Measurements from ENCODE around the gene FABP7.

The FABP7 gene

GRCh38 chr6:122789182-122790027 lies 9.9 kb downstream of the FABP7 start, which contains the start of gene SMPDL3A:
Gene SMPDL3A, plus strand, starts transcription at chr6:122789258. Its CDS starts 89 bp downstream, at chr6:122789347.
- Histone ChIP-seq H3K9ac (ENCODE audit: low read length) (peak within 1 kb of the TSS; percentile 95), H3K27me3 (ENCODE audit: control insufficient read depth, insufficient read depth, low read length) (no peaks in the 10 kb centered on the region), H3K4me1 (ENCODE audit: control insufficient read depth, insufficient read depth, low read length) (peaks cover 4% of the 10 kb centered on the region), H3K27ac (ENCODE audit: low read depth, low read length) (peak within 1 kb of the TSS; percentile 86), H3K36me3 (ENCODE audit: control insufficient read depth, insufficient read depth, low read length) (no peaks in the 10 kb centered on the region), H3K4me3 (ENCODE audit: low read length) (peak within 1 kb of the TSS; percentile 84)

GRCh38 chr6:122790028-122790422 lies 10.5 kb downstream of the FABP7 start:
- H3K9ac ChIP-seq (ENCODE audit: low read length), result peak overlapping the region; percentile 95
- peak overlapping the region; percentile 84 for H3K4me3 ChIP-seq (ENCODE audit: low read length)
- no peaks in the 10 kb centered on the region for H3K27me3 ChIP-seq (ENCODE audit: control insufficient read depth, insufficient read depth, low read length)
- H3K36me3 ChIP-seq (ENCODE audit: control insufficient read depth, insufficient read depth, low read length), result no peaks in the 10 kb centered on the region
- peaks cover 4% of the 10 kb centered on the region for H3K4me1 ChIP-seq (ENCODE audit: control insufficient read depth, insufficient read depth, low read length)
- H3K27ac ChIP-seq (ENCODE audit: low read depth, low read length), result peak overlapping the region; percentile 86

GRCh38 chr6:122790423-122791309 lies 11.2 kb downstream of the FABP7 start:
- H3K4me3 ChIP-seq (ENCODE audit: low read length), result peak overlapping the region; percentile 84
- peak overlapping the region; percentile 86 for H3K27ac ChIP-seq (ENCODE audit: low read depth, low read length)
- H3K9ac ChIP-seq (ENCODE audit: low read length), result peak overlapping the region; percentile 95
- no peaks in the 10 kb centered on the region for H3K36me3 ChIP-seq (ENCODE audit: control insufficient read depth, insufficient read depth, low read length)
- no peaks in the 10 kb centered on the region for H3K27me3 ChIP-seq (ENCODE audit: control insufficient read depth, insufficient read depth, low read length)
- H3K4me1 ChIP-seq (ENCODE audit: control insufficient read depth, insufficient read depth, low read length), result peaks cover 4% of the 10 kb centered on the region

- H3K36me3 ChIP-seq (ENCODE audit: control insufficient read depth, insufficient read depth, low read length), result no peaks in the 10 kb centered on the region
- H3K4me1 ChIP-seq (ENCODE audit: control insufficient read depth, insufficient read depth, low read length), result peaks cover 4% of the 10 kb centered on the region
- H3K4me3 ChIP-seq (ENCODE audit: low read length), result no peak overlapping the region
- no peaks in the 10 kb centered on the region for H3K27me3 ChIP-seq (ENCODE audit: control insufficient read depth, insufficient read depth, low read length)
- H3K27ac ChIP-seq (ENCODE audit: low read depth, low read length), result no peak overlapping the region
- no peak overlapping the region for H3K9ac ChIP-seq (ENCODE audit: low read length)
Observed at GRCh38 chr6:122791310-122791679, 11.8 kb downstream of the FABP7 start.

- no peak overlapping the region for H3K4me3 ChIP-seq (ENCODE audit: low read length)
- H3K27ac ChIP-seq (ENCODE audit: low read depth, low read length), result no peak overlapping the region
- H3K4me1 ChIP-seq (ENCODE audit: control insufficient read depth, insufficient read depth, low read length), result peaks cover 4% of the 10 kb centered on the region
- H3K9ac ChIP-seq (ENCODE audit: low read length), result no peak overlapping the region
- no peaks in the 10 kb centered on the region for H3K27me3 ChIP-seq (ENCODE audit: control insufficient read depth, insufficient read depth, low read length)
- H3K36me3 ChIP-seq (ENCODE audit: control insufficient read depth, insufficient read depth, low read length), result no peaks in the 10 kb centered on the region
Observed at GRCh38 chr6:122792766-122793165, 13.2 kb downstream of the FABP7 start.

GRCh38 chr6:122797537-122797936 lies 18.0 kb downstream of the FABP7 start:
- Histone ChIP-seq H3K27me3 (ENCODE audit: control insufficient read depth, insufficient read depth, low read length) (no peaks in the 10 kb centered on the region), H3K36me3 (ENCODE audit: control insufficient read depth, insufficient read depth, low read length) (peaks cover 2% of the 10 kb centered on the region), H3K4me3 (ENCODE audit: low read length) (no peak overlapping the region), H3K9ac (ENCODE audit: low read length) (no peak overlapping the region), H3K4me1 (ENCODE audit: control insufficient read depth, insufficient read depth, low read length) (no peaks in the 10 kb centered on the region), H3K27ac (ENCODE audit: low read depth, low read length) (no peak overlapping the region)

- H3K27ac ChIP-seq (ENCODE audit: low read depth, low read length), result no peak overlapping the region
- H3K27me3 ChIP-seq (ENCODE audit: control insufficient read depth, insufficient read depth, low read length), result no peaks in the 10 kb centered on the region
- H3K36me3 ChIP-seq (ENCODE audit: control insufficient read depth, insufficient read depth, low read length), result peaks cover 2% of the 10 kb centered on the region
- H3K4me3 ChIP-seq (ENCODE audit: low read length), result no peak overlapping the region
- no peak overlapping the region for H3K9ac ChIP-seq (ENCODE audit: low read length)
- H3K4me1 ChIP-seq (ENCODE audit: control insufficient read depth, insufficient read depth, low read length), result no peaks in the 10 kb centered on the region
Observed at GRCh38 chr6:122798099-122798641, 18.7 kb downstream of the FABP7 start.

GRCh38 chr6:122799140-122799745 lies 19.7 kb downstream of the FABP7 start:
- no peak overlapping the region for H3K9ac ChIP-seq (ENCODE audit: low read length)
- no peak overlapping the region for H3K27ac ChIP-seq (ENCODE audit: low read depth, low read length)
- H3K27me3 ChIP-seq (ENCODE audit: control insufficient read depth, insufficient read depth, low read length), result no peaks in the 10 kb centered on the region
- H3K4me1 ChIP-seq (ENCODE audit: control insufficient read depth, insufficient read depth, low read length), result no peaks in the 10 kb centered on the region
- no peak overlapping the region for H3K4me3 ChIP-seq (ENCODE audit: low read length)
- H3K36me3 ChIP-seq (ENCODE audit: control insufficient read depth, insufficient read depth, low read length), result peaks cover 2% of the 10 kb centered on the region

- Histone ChIP-seq H3K9ac (ENCODE audit: low read length) (no peak overlapping the region), H3K4me1 (ENCODE audit: control insufficient read depth, insufficient read depth, low read length) (no peaks in the 10 kb centered on the region), H3K4me3 (ENCODE audit: low read length) (no peak overlapping the region), H3K27me3 (ENCODE audit: control insufficient read depth, insufficient read depth, low read length) (no peaks in the 10 kb centered on the region), H3K27ac (ENCODE audit: low read depth, low read length) (no peak overlapping the region), H3K36me3 (ENCODE audit: control insufficient read depth, insufficient read depth, low read length) (peaks cover 2% of the 10 kb centered on the region)
Observed at GRCh38 chr6:122799916-122800686, 20.6 kb downstream of the FABP7 start.

GRCh38 chr6:122800906-122801305 lies 21.4 kb downstream of the FABP7 start:
- Histone ChIP-seq H3K36me3 (ENCODE audit: control insufficient read depth, insufficient read depth, low read length) (peaks cover 2% of the 10 kb centered on the region), H3K27me3 (ENCODE audit: control insufficient read depth, insufficient read depth, low read length) (no peaks in the 10 kb centered on the region), H3K4me1 (ENCODE audit: control insufficient read depth, insufficient read depth, low read length) (no peaks in the 10 kb centered on the region), H3K4me3 (ENCODE audit: low read length) (no peak overlapping the region), H3K9ac (ENCODE audit: low read length) (no peak overlapping the region), H3K27ac (ENCODE audit: low read depth, low read length) (no peak overlapping the region)

GRCh38 chr6:122801397-122801796 lies 21.9 kb downstream of the FABP7 start:
- Histone ChIP-seq H3K4me1 (ENCODE audit: control insufficient read depth, insufficient read depth, low read length) (no peaks in the 10 kb centered on the region), H3K9ac (ENCODE audit: low read length) (no peak overlapping the region), H3K36me3 (ENCODE audit: control insufficient read depth, insufficient read depth, low read length) (peaks cover 2% of the 10 kb centered on the region), H3K4me3 (ENCODE audit: low read length) (no peak overlapping the region), H3K27me3 (ENCODE audit: control insufficient read depth, insufficient read depth, low read length) (no peaks in the 10 kb centered on the region), H3K27ac (ENCODE audit: low read depth, low read length) (no peak overlapping the region)

Measured in rectal smooth muscle tissue (tissue), 1 donor.